ENCODE measurements around the gene GPC6.
A peak's percentile ranks its signal among the peaks of the same experiment; 100 is the strongest.

GPC6 gene

GRCh38 chr13:93216122-93216521 lies 10.5 kb upstream of the GPC6 start:
- no peaks in the 10 kb centered on the region for H3K4me1 ChIP-seq (ENCODE audit: control insufficient read depth, insufficient read depth, low read length, poor library complexity, severe bottlenecking)
- H3K36me3 ChIP-seq (ENCODE audit: control insufficient read depth, insufficient read depth, low read length) = no peaks in the 10 kb centered on the region
- no peak overlapping the region for H3K4me3 ChIP-seq (ENCODE audit: extremely low read depth, insufficient read depth, low read length, poor library complexity, severe bottlenecking)
- WGBS, 2 experiments (ENCODE audit: insufficient coverage in 2 of 2) = 40% methylated on average over 1 of the region's 1 CpG; no CpG with 5 or more reads in 1 of the 2 experiments
- H3K27ac ChIP-seq (ENCODE audit: low read depth, low read length, severe bottlenecking) = no peak overlapping the region
- no peaks in the 10 kb centered on the region for H3K9me3 ChIP-seq (ENCODE audit: control insufficient read depth, low read length)

GRCh38 chr13:93217721-93218261 lies 8.8 kb upstream of the GPC6 start:
- Histone ChIP-seq H3K27ac (ENCODE audit: low read depth, low read length, severe bottlenecking) (no peak overlapping the region), H3K36me3 (ENCODE audit: control insufficient read depth, insufficient read depth, low read length) (no peaks in the 10 kb centered on the region), H3K4me3 (ENCODE audit: extremely low read depth, insufficient read depth, low read length, poor library complexity, severe bottlenecking) (no peak overlapping the region), H3K9me3 (ENCODE audit: control insufficient read depth, low read length) (no peaks in the 10 kb centered on the region), H3K4me1 (ENCODE audit: control insufficient read depth, insufficient read depth, low read length, poor library complexity, severe bottlenecking) (no peaks in the 10 kb centered on the region)
- 64% methylated on average over 2 of the region's 6 CpGs; no CpG with 5 or more reads in 1 of the 2 experiments for WGBS, 2 experiments (ENCODE audit: insufficient coverage in 2 of 2)

DNA sequence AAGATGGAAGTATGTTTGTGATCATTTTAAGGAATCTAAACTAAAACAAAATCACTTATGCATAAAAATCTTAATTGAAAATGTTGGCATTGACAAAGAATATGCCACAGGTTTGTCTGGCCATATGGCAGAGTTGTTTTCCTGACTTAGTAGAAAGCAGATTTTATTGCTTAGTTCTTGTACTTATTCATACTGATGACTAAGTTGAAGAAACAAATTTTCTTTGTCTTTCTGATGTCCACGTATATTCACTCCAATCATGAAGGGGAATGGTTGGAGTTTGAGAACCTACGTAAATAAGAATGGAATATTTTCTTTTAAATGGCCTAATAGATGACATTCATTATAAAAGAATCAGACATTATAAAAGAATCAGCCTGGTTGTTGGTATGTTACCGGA lies 8.0 kb upstream of the GPC6 start:
- Histone ChIP-seq H3K36me3 (ENCODE audit: control insufficient read depth, insufficient read depth, low read length) (no peaks in the 10 kb centered on the region), H3K27ac (ENCODE audit: low read depth, low read length, severe bottlenecking) (no peak overlapping the region), H3K4me3 (ENCODE audit: extremely low read depth, insufficient read depth, low read length, poor library complexity, severe bottlenecking) (no peak overlapping the region), H3K9me3 (ENCODE audit: control insufficient read depth, low read length) (no peaks in the 10 kb centered on the region), H3K4me1 (ENCODE audit: control insufficient read depth, insufficient read depth, low read length, poor library complexity, severe bottlenecking) (peaks cover 5% of the 10 kb centered on the region)
- no CpG with 5 or more reads among the region's 3 CpGs for WGBS, 2 experiments (ENCODE audit: insufficient coverage in 2 of 2)

DNA sequence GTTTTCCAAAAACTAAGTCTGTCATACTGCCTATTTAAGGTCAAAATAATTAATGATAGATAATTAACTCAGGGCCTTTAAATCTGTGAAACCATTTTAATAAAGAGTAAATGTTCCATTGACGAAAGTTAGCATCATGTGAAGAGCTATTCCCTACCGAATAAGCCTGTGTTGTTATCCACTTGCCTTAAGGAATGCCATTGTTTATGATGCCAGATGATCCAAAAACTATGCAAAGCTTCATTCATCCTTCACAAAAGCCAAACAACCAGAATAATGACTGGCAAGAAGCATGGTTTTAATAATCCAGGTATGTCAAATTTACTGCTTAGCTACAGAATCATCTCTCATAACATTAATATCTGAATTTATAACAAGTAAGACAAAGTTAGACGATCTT lies 6.5 kb upstream of the GPC6 start:
- Histone ChIP-seq H3K9me3 (ENCODE audit: control insufficient read depth, low read length) (no peaks in the 10 kb centered on the region), H3K4me1 (ENCODE audit: control insufficient read depth, insufficient read depth, low read length, poor library complexity, severe bottlenecking) (peaks cover 15% of the 10 kb centered on the region), H3K36me3 (ENCODE audit: control insufficient read depth, insufficient read depth, low read length) (no peaks in the 10 kb centered on the region), H3K27ac (ENCODE audit: low read depth, low read length, severe bottlenecking) (no peak overlapping the region), H3K4me3 (ENCODE audit: extremely low read depth, insufficient read depth, low read length, poor library complexity, severe bottlenecking) (no peak overlapping the region)
- WGBS, 2 experiments (ENCODE audit: insufficient coverage in 2 of 2) = 50% methylated on average over 2 of the region's 3 CpGs; no CpG with 5 or more reads in 1 of the 2 experiments

- Histone ChIP-seq H3K4me1 (ENCODE audit: control insufficient read depth, insufficient read depth, low read length, poor library complexity, severe bottlenecking) (peaks cover 29% of the 10 kb centered on the region), H3K9me3 (ENCODE audit: control insufficient read depth, low read length) (no peaks in the 10 kb centered on the region), H3K27ac (ENCODE audit: low read depth, low read length, severe bottlenecking) (no peak overlapping the region), H3K4me3 (ENCODE audit: extremely low read depth, insufficient read depth, low read length, poor library complexity, severe bottlenecking) (no peak overlapping the region), H3K36me3 (ENCODE audit: control insufficient read depth, insufficient read depth, low read length) (no peaks in the 10 kb centered on the region)
- 72 to 79% methylated on average over 2 to 3 of the region's 4 CpGs for WGBS, 2 experiments (ENCODE audit: insufficient coverage in 2 of 2)
These were observed 3.6 kb upstream of the GPC6 start for GRCh38 chr13:93222976-93223375.

DNA sequence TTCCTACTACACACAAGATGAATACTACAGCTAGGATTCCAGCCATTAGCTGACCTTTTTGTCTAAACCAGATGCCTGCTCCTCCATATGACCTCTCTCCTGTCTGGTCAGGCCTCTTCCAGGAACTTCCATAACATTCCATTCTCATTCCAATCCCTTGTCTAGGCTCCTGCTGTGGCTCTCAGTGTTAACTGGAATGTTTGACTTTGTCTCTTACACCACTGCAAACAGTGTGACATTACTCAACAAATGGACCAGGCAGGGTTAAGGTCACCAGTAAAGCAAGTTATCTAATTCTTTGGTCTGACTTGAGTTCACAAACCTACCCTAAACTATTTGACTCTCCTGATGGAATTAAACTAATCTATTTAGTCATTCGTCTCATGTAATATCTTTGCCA lies 2.1 kb upstream of the GPC6 start:
- Histone ChIP-seq H3K27ac (ENCODE audit: low read depth, low read length, severe bottlenecking) (peak overlapping the region; percentile 60), H3K4me3 (ENCODE audit: extremely low read depth, insufficient read depth, low read length, poor library complexity, severe bottlenecking) (no peak overlapping the region), H3K9me3 (ENCODE audit: control insufficient read depth, low read length) (no peaks in the 10 kb centered on the region), H3K4me1 (ENCODE audit: control insufficient read depth, insufficient read depth, low read length, poor library complexity, severe bottlenecking) (peaks cover 29% of the 10 kb centered on the region), H3K36me3 (ENCODE audit: control insufficient read depth, insufficient read depth, low read length) (no peaks in the 10 kb centered on the region)
- no CpG with 5 or more reads among the region's 1 CpG for WGBS, 2 experiments (ENCODE audit: insufficient coverage in 2 of 2)

DNA sequence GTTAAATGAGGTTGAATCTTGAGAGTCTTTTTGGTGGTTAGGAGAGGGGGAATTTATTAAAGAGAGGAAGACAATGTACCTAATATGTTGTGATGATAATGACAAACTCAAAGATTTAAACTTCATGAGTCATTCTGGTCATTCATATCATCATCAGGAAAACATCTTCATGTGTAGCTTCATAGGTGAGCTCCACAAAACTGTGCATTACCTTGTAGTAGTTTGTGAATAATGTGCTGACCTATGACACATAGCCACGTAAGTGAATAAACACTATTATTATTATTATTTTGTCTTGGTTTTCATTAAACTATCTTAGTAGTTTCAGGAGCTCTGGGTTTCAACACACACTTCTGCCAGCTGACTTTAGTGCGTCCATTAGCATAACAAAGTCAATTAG lies 997 bp upstream of the GPC6 start:
- H3K36me3 ChIP-seq (ENCODE audit: control insufficient read depth, insufficient read depth, low read length) = no peaks in the 10 kb centered on the region
- H3K4me1 ChIP-seq (ENCODE audit: control insufficient read depth, insufficient read depth, low read length, poor library complexity, severe bottlenecking) = peaks cover 30% of the 10 kb centered on the region
- H3K27ac ChIP-seq (ENCODE audit: low read depth, low read length, severe bottlenecking) = peak overlapping the region; percentile 65
- no CpG with 5 or more reads among the region's 2 CpGs for WGBS, 2 experiments (ENCODE audit: insufficient coverage in 2 of 2)
- H3K4me3 ChIP-seq (ENCODE audit: extremely low read depth, insufficient read depth, low read length, poor library complexity, severe bottlenecking) = no peak overlapping the region
- H3K9me3 ChIP-seq (ENCODE audit: control insufficient read depth, low read length) = no peaks in the 10 kb centered on the region

- Histone ChIP-seq H3K4me1 (ENCODE audit: control insufficient read depth, insufficient read depth, low read length, poor library complexity, severe bottlenecking) (peaks cover 34% of the 10 kb centered on the region), H3K27ac (ENCODE audit: low read depth, low read length, severe bottlenecking) (peak overlapping the region; percentile 65), H3K9me3 (ENCODE audit: control insufficient read depth, low read length) (no peaks in the 10 kb centered on the region), H3K36me3 (ENCODE audit: control insufficient read depth, insufficient read depth, low read length) (no peaks in the 10 kb centered on the region), H3K4me3 (ENCODE audit: extremely low read depth, insufficient read depth, low read length, poor library complexity, severe bottlenecking) (peak overlapping the region; percentile 78)
- 0 to 17% methylated on average over 1 of the region's 5 CpGs for WGBS, 2 experiments (ENCODE audit: insufficient coverage in 2 of 2)
These were observed 463 bp upstream of the GPC6 start for GRCh38 chr13:93226065-93226622.

DNA sequence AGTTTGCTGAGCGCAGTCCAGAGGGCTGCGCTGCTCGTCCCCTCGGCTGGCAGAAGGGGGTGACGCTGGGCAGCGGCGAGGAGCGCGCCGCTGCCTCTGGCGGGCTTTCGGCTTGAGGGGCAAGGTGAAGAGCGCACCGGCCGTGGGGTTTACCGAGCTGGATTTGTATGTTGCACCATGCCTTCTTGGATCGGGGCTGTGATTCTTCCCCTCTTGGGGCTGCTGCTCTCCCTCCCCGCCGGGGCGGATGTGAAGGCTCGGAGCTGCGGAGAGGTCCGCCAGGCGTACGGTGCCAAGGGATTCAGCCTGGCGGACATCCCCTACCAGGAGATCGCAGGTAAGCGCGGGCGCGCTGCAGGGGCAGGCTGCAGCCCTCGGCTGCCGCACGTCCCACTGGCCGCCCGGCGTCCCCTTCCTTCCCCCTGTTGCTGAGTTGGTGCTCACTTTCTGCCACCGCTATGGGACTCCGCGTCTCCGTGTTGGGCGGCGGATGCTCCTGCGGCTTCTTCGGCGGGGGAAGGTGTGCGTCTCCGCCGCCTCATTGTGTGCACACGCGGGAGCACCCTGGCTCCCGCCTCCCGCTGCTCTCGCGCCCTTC lies 772 bp downstream of the GPC6 start:
- 0% methylated on average over 42 to 43 of the region's 55 CpGs for WGBS, 2 experiments (ENCODE audit: insufficient coverage in 2 of 2)
- Histone ChIP-seq H3K36me3 (ENCODE audit: control insufficient read depth, insufficient read depth, low read length) (no peaks in the 10 kb centered on the region), H3K9me3 (ENCODE audit: control insufficient read depth, low read length) (no peaks in the 10 kb centered on the region), H3K4me1 (ENCODE audit: control insufficient read depth, insufficient read depth, low read length, poor library complexity, severe bottlenecking) (peaks cover 34% of the 10 kb centered on the region), H3K27ac (ENCODE audit: low read depth, low read length, severe bottlenecking) (peak overlapping the region; percentile 87), H3K4me3 (ENCODE audit: extremely low read depth, insufficient read depth, low read length, poor library complexity, severe bottlenecking) (peak overlapping the region; percentile 78)

DNA sequence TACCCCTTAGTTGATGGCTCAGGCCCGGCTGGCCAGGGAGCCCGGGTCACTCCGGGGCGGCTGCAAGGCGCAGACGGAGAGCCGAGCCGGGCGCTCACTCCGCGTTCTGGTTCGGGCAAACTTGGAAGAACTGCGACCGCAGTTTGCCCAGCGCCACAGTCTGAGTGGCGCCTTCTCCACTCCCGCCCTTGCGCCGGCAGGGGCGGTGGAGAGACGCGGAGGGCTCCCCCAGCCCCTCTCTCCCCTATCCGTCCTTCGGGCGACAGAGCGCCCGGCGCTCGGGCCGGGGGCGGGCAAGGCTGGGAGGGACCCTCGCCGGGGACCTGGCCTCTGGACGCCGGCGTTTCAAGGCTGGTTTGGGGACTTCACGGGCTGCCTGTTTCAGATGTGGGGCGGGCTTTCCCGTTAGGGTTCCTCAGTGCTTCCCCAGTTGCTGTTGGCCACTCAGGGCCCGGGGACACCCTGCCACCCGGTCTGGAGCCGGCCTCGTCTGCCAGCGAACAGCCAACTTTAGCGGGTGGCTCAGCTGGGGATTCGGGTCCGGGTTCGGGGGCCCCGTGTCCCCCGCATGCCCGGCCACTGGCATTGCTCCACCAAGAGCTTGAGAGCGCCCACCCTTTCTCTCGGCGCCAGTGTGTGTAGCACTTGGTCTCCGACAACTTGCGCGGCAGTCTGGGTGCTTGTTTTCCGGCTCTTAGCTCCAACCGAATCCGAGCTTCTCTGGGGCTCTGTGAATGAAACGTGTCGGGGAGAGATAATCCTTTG lies 1.5 kb downstream of the GPC6 start:
- peak overlapping the region; percentile 87 for H3K27ac ChIP-seq (ENCODE audit: low read depth, low read length, severe bottlenecking)
- H3K4me1 ChIP-seq (ENCODE audit: control insufficient read depth, insufficient read depth, low read length, poor library complexity, severe bottlenecking) = peaks cover 33% of the 10 kb centered on the region
- H3K36me3 ChIP-seq (ENCODE audit: control insufficient read depth, insufficient read depth, low read length) = no peaks in the 10 kb centered on the region
- 0% methylated on average over 44 to 61 of the region's 62 CpGs for WGBS, 2 experiments (ENCODE audit: insufficient coverage in 2 of 2)
- H3K9me3 ChIP-seq (ENCODE audit: control insufficient read depth, low read length) = no peaks in the 10 kb centered on the region
- H3K4me3 ChIP-seq (ENCODE audit: extremely low read depth, insufficient read depth, low read length, poor library complexity, severe bottlenecking) = peak overlapping the region; percentile 78

DNA sequence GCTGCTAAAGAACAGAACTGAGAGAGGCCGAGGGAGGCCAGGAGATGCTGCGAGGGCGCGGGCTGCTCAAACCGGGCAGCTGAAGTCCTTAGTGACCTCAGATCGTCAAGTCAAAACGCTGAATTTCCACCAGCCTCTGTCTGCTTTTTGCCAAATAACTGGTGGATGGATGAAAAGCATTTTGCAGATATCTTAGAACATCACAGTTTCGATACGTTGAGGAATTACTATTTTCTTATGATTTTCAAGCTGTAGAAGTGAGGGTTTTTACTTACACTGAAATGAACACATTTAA lies 2.0 kb downstream of the GPC6 start:
- Histone ChIP-seq H3K36me3 (ENCODE audit: control insufficient read depth, insufficient read depth, low read length) (no peaks in the 10 kb centered on the region), H3K9me3 (ENCODE audit: control insufficient read depth, low read length) (no peaks in the 10 kb centered on the region), H3K27ac (ENCODE audit: low read depth, low read length, severe bottlenecking) (peak overlapping the region; percentile 81), H3K4me1 (ENCODE audit: control insufficient read depth, insufficient read depth, low read length, poor library complexity, severe bottlenecking) (peaks cover 29% of the 10 kb centered on the region), H3K4me3 (ENCODE audit: extremely low read depth, insufficient read depth, low read length, poor library complexity, severe bottlenecking) (peak overlapping the region; percentile 78)
- WGBS, 2 experiments (ENCODE audit: insufficient coverage in 2 of 2) = 0% methylated on average over 7 of the region's 9 CpGs
